ENCODE measurements around the gene PPL. TPM values are rescaled to one million over a fixed set of nuclear protein-coding genes. Genes with fewer than 3 reads are reported as not detected.

PPL gene
- total and polyA plus RNA-seq, 2 of the 8 experiments (the other 6 are each of a cell fraction or from before 2014, with no cell fraction given): 11.3 to 29.5 TPM

DNA sequence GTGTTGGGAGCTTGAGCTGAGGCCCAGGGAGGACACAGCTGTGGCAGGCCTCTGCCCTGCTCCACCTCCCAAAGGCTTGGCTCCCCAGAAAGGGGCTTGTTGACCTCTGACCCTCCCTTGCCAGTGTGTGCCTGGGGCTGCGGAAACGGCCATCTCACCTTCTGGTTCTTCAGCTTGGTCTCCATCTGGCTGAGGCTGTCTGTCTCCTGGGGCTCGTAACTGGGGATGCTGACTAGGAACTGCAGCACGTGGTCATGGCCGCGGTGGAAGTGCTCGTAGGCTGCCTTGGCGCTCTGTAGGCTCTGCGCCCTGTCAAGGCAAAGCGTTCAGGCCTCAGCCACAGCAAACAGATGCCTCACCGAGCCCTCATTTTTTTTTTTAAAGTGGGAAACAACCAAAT, 46.9 kb downstream of the PPL start (continued):
- TF ChIP-seq ZNF274 (IDR thresholded peaks at IDR 0.05; ENCODE audit: borderline replicate concordance, extremely low read depth, low read length): no peak
- no peak for TF ChIP-seq TEAD4 (IDR thresholded peaks at IDR 0.05; ENCODE audit: low read depth, low read length)
- TF ChIP-seq SP1 (IDR thresholded peaks at IDR 0.05; ENCODE audit: low read depth, low read length): no peak
- no peak for TF ChIP-seq TCF12 (IDR thresholded peaks at IDR 0.05; ENCODE audit: low read depth, low read length)
- TF ChIP-seq GTF2F1 (IDR thresholded peaks at IDR 0.05; ENCODE audit: borderline replicate concordance, low read depth, low read length): no peak
- TF ChIP-seq EZH2 (IDR thresholded peaks at IDR 0.05; ENCODE audit: low read depth, low read length, severe bottlenecking): no peak
- TF ChIP-seq EGR1 (IDR thresholded peaks at IDR 0.05; ENCODE audit: borderline replicate concordance, low read depth, low read length): no peak

Measured in H1 (cell line).